ENCODE results near the gene PRSS57. TPM values are rescaled to one million over a fixed set of nuclear protein-coding genes. Genes with fewer than 3 reads are reported as not detected.
A peak's percentile ranks its signal among the peaks of the same experiment; 100 is the strongest.
"Not testable (repeated sequence)": the region's sequence is repeated elsewhere in the genome, so short reads cannot be mapped to it uniquely, and the experiment has no call there.

The PRSS57 gene
- total and polyA plus RNA-seq, 4 donors: not detected

DNA sequence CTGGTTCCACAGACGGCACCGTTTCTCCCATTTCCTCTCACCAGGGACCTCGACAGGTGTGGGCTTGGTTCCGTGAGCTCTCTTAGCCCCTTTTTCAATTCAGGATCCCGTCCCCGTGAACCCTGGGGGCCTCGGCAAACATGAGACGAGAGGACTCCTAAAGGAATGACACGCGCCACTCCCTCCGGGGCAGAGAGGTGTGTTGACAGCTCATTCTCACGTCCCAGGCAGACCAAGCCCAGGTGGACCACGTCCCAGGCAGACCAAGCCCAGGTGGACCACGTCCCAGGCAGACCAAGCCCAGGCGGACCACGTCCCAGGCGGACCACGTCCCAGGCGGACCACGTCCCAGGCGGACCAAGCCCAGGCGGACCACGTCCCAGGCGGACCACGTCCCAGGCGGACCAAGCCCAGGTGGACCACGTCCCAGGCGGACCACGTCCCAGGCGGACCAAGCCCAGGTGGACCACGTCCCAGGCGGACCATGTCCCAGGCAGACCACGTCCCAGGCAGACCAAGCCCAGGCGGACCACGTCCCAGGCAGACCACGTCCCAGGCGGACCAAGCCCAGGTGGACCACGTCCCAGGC lies 28.2 kb downstream of the PRSS57 start:
- not testable (repeated sequence) for H3K9me3 ChIP-seq (ENCODE audit: control insufficient read depth, low read length); H3K4me1 ChIP-seq (ENCODE audit: control insufficient read depth in 1 of 2, insufficient read depth in 2 of 2, low read length in 2 of 2); DNase-seq; H3K4me3 ChIP-seq (ENCODE audit: low read length in 2 of 2); H3K27me3 ChIP-seq (ENCODE audit: control insufficient read depth in 1 of 2, insufficient read depth in 2 of 2, low read length in 1 of 2); H3K36me3 ChIP-seq (ENCODE audit: control insufficient read depth in 1 of 2, insufficient read depth in 2 of 2, low read length in 1 of 2); ATAC-seq (ENCODE audit: low FRiP score); H3K27ac ChIP-seq (ENCODE audit: low read depth in 1 of 2, low read length in 2 of 2)
- 92 to 94% methylated on average over 28 to 38 of the region's 38 CpGs for WGBS, 2 donors
- intact Hi-C loops (cut with DNase I): loop anchor here (5.0 to 10.0 kb wide), 2 partner anchors 255 to 258 kb away; partner anchors contain the start of gene ARID3A (in 1 of the 2)

- no peaks in the 10 kb centered on the region for H3K4me1 ChIP-seq (ENCODE audit: control insufficient read depth in 1 of 2, insufficient read depth in 2 of 2, low read length in 2 of 2)
- DNase-seq (peak; percentile 88 to 94), ATAC-seq (ENCODE audit: low FRiP score) (peak; percentile 84)
- no peak overlapping the region for H3K27ac ChIP-seq (ENCODE audit: low read depth in 1 of 2, low read length in 2 of 2)
- H3K36me3 ChIP-seq (ENCODE audit: control insufficient read depth in 1 of 2, insufficient read depth in 2 of 2, low read length in 1 of 2): no peaks in the 10 kb centered on the region
- H3K9me3 ChIP-seq (ENCODE audit: control insufficient read depth, low read length): no peaks in the 10 kb centered on the region
- intact Hi-C loops (cut with DNase I): loop anchor here (1.0 to 10.0 kb wide), 4 partner anchors 69 to 260 kb away; partner anchors contain the start of genes ARID3A (in 1 of the 2) and PTBP1 (in 1 of the 2)
- 3 to 4% methylated on average over 24 of the region's 24 CpGs for WGBS, 2 donors
- H3K4me3 ChIP-seq (ENCODE audit: low read length in 2 of 2): no peak overlapping the region
- no peaks in the 10 kb centered on the region for H3K27me3 ChIP-seq (ENCODE audit: control insufficient read depth in 1 of 2, insufficient read depth in 2 of 2, low read length in 1 of 2)
Observed at GRCh38 chr19:664913-665443, 30.3 kb downstream of the PRSS57 start.

- peak overlapping the region in 1 of 2 donors; percentile 32 for H3K4me3 ChIP-seq (ENCODE audit: low read length in 2 of 2)
- no peaks in the 10 kb centered on the region for H3K9me3 ChIP-seq (ENCODE audit: control insufficient read depth, low read length)
- no peaks in the 10 kb centered on the region for H3K4me1 ChIP-seq (ENCODE audit: control insufficient read depth in 1 of 2, insufficient read depth in 2 of 2, low read length in 2 of 2)
- peak overlapping the region in 1 of 2 donors; percentile 65 for H3K27ac ChIP-seq (ENCODE audit: low read depth in 1 of 2, low read length in 2 of 2)
- DNase-seq (no peak), ATAC-seq (ENCODE audit: low FRiP score) (peak; percentile 4)
- 64 to 65% methylated on average over 16 to 18 of the region's 18 CpGs for WGBS, 2 donors
- intact Hi-C loops (cut with DNase I): loop anchor here in 1 of 2 donors (1.0 to 10.0 kb wide), 4 partner anchors 17 to 261 kb away; partner anchors contain the start of genes ARID3A and PTBP1
- no peaks in the 10 kb centered on the region for H3K36me3 ChIP-seq (ENCODE audit: control insufficient read depth in 1 of 2, insufficient read depth in 2 of 2, low read length in 1 of 2)
- H3K27me3 ChIP-seq (ENCODE audit: control insufficient read depth in 1 of 2, insufficient read depth in 2 of 2, low read length in 1 of 2): no peaks in the 10 kb centered on the region
Observed at GRCh38 chr19:663682-664117, 31.6 kb downstream of the PRSS57 start.

- WGBS, 2 donors: 1 to 2% methylated on average over 60 to 97 of the region's 97 CpGs
- no peaks in the 10 kb centered on the region for H3K27me3 ChIP-seq (ENCODE audit: control insufficient read depth in 1 of 2, insufficient read depth in 2 of 2, low read length in 1 of 2)
- peak within 1 kb of the TSS; percentile 36 to 94 for H3K4me3 ChIP-seq (ENCODE audit: low read length in 2 of 2)
- H3K27ac ChIP-seq (ENCODE audit: low read depth in 1 of 2, low read length in 2 of 2): peak within 1 kb of the TSS in 1 of 2 donors; percentile 65
- no peaks in the 10 kb centered on the region for H3K9me3 ChIP-seq (ENCODE audit: control insufficient read depth, low read length)
- peak; percentile 90 for ATAC-seq (ENCODE audit: low FRiP score)
- intact Hi-C loops (cut with DNase I): loop anchor here in 1 of 2 donors (2.0 to 10.0 kb wide), 3 partner anchors 18 to 262 kb away; partner anchors contain the start of genes ARID3A and PTBP1
- no peaks in the 10 kb centered on the region for H3K36me3 ChIP-seq (ENCODE audit: control insufficient read depth in 1 of 2, insufficient read depth in 2 of 2, low read length in 1 of 2)
- peak; percentile 94 to 98 for DNase-seq
- H3K4me1 ChIP-seq (ENCODE audit: control insufficient read depth in 1 of 2, insufficient read depth in 2 of 2, low read length in 2 of 2): no peaks in the 10 kb centered on the region
Observed at GRCh38 chr19:662962-663681, 32.1 kb downstream of the PRSS57 start, which contains the start of gene RNF126. RNF126 (minus strand) TSS chr19:663214; CDS start chr19:663121, 93 bp downstream.

GRCh38 chr19:662207-662961 lies 32.9 kb downstream of the PRSS57 start:
- no peak for ATAC-seq (ENCODE audit: low FRiP score)
- Histone ChIP-seq H3K27ac (ENCODE audit: low read depth in 1 of 2, low read length in 2 of 2) (no peak overlapping the region), H3K9me3 (ENCODE audit: control insufficient read depth, low read length) (no peaks in the 10 kb centered on the region), H3K36me3 (ENCODE audit: control insufficient read depth in 1 of 2, insufficient read depth in 2 of 2, low read length in 1 of 2) (no peaks in the 10 kb centered on the region), H3K4me3 (ENCODE audit: low read length in 2 of 2) (peak overlapping the region; percentile 36 to 94), H3K4me1 (ENCODE audit: control insufficient read depth in 1 of 2, insufficient read depth in 2 of 2, low read length in 2 of 2) (no peaks in the 10 kb centered on the region), H3K27me3 (ENCODE audit: control insufficient read depth in 1 of 2, insufficient read depth in 2 of 2, low read length in 1 of 2) (no peaks in the 10 kb centered on the region)
- intact Hi-C loops (cut with DNase I): loop anchor here in 1 of 2 donors (2.0 to 10.0 kb wide), 3 partner anchors 18 to 262 kb away; partner anchors contain the start of genes ARID3A and PTBP1
- no peak for DNase-seq
- 0% methylated on average over 54 to 81 of the region's 81 CpGs for WGBS, 2 donors

GRCh38 chr19:661427-662196 lies 33.6 kb downstream of the PRSS57 start:
- no peaks in the 10 kb centered on the region for H3K4me1 ChIP-seq (ENCODE audit: control insufficient read depth in 1 of 2, insufficient read depth in 2 of 2, low read length in 2 of 2)
- no peak for ATAC-seq (ENCODE audit: low FRiP score)
- no peaks in the 10 kb centered on the region for H3K36me3 ChIP-seq (ENCODE audit: control insufficient read depth in 1 of 2, insufficient read depth in 2 of 2, low read length in 1 of 2)
- DNase-seq: no peak
- no peaks in the 10 kb centered on the region for H3K27me3 ChIP-seq (ENCODE audit: control insufficient read depth in 1 of 2, insufficient read depth in 2 of 2, low read length in 1 of 2)
- H3K9me3 ChIP-seq (ENCODE audit: control insufficient read depth, low read length): no peaks in the 10 kb centered on the region
- WGBS, 2 donors: 30 to 33% methylated on average over 31 of the region's 31 CpGs
- intact Hi-C loops (cut with DNase I): loop anchor here in 1 of 2 donors (2.0 to 10.0 kb wide), 3 partner anchors 19 to 263 kb away; partner anchors contain the start of genes ARID3A and PTBP1
- H3K4me3 ChIP-seq (ENCODE audit: low read length in 2 of 2): no peak overlapping the region
- no peak overlapping the region for H3K27ac ChIP-seq (ENCODE audit: low read depth in 1 of 2, low read length in 2 of 2)

DNA sequence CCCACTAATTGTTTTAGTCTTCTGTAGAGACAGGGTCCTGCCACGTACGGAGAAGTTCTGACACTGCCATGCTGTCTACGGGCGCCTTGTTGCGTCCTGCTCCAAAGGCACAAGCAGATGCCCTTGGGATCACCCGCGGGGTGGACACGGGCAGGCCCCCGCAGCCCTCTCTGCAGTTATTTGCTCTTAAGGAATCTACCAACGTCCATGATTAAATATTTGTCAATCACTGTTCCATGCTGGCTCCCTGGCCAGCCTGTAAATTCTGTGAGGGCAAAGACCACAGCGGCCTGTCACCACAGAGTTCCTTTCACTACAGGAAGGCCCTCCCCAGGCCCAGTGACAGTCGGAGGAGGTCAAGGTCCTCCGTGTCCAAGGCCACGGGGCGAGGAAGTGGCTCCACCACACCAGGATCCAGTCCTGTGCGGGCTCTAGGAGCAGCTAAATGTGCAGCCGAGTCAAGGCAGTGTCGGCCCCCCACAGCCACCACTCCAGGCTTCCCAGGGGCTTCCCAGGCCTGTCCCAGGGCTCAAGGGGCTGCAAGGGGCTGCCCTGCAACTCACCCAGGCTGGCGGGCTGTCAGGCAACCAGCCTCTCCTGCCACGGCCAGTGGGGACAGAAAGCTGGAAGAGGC lies 34.3 kb downstream of the PRSS57 start:
- ATAC-seq (ENCODE audit: low FRiP score): no peak

More for the DNA sequence above, 34.3 kb downstream of the PRSS57 start:
- WGBS, 2 donors: 63 to 65% methylated on average over 20 of the region's 20 CpGs
- H3K27ac ChIP-seq (ENCODE audit: low read depth in 1 of 2, low read length in 2 of 2): no peak overlapping the region
- no peak for DNase-seq
- no peak overlapping the region for H3K4me3 ChIP-seq (ENCODE audit: low read length in 2 of 2)
- intact Hi-C loops (cut with DNase I): loop anchor here in 1 of 2 donors (5.0 to 10.0 kb wide), 2 partner anchors 136 to 264 kb away; partner anchors contain the start of genes ARID3A and PTBP1
- H3K27me3 ChIP-seq (ENCODE audit: control insufficient read depth in 1 of 2, insufficient read depth in 2 of 2, low read length in 1 of 2): no peaks in the 10 kb centered on the region
- H3K9me3 ChIP-seq (ENCODE audit: control insufficient read depth, low read length): no peaks in the 10 kb centered on the region
- no peaks in the 10 kb centered on the region for H3K4me1 ChIP-seq (ENCODE audit: control insufficient read depth in 1 of 2, insufficient read depth in 2 of 2, low read length in 2 of 2)
- no peaks in the 10 kb centered on the region for H3K36me3 ChIP-seq (ENCODE audit: control insufficient read depth in 1 of 2, insufficient read depth in 2 of 2, low read length in 1 of 2)
